Measurements from ENCODE around the gene DIDO1. TPM values are rescaled to one million over a fixed set of nuclear protein-coding genes. Genes with fewer than 3 reads are reported as not detected.

Gene DIDO1
- total and polyA plus RNA-seq, 2 of the 4 experiments (the other 2 are of a cell fraction) = 21.8 to 28.1 TPM

- no peak overlapping the region for H3K4me3 ChIP-seq (ENCODE audit: insufficient read depth, low read depth, low read length)
- H3K36me3 ChIP-seq (ENCODE audit: control insufficient read depth, insufficient read depth, low read length) = no peaks in the 10 kb centered on the region
- H2BK20ac ChIP-seq (ENCODE audit: low read depth, low read length) = no peak overlapping the region
- no peak overlapping the region for H3K4me2 ChIP-seq (ENCODE audit: low read depth, low read length)
- TF ChIP-seq POLR2A (IDR thresholded peaks at IDR 0.05; ENCODE audit: low read depth, low read length) = no peak
- no peak for TF ChIP-seq MAZ (IDR thresholded peaks at IDR 0.05; ENCODE audit: borderline replicate concordance, low read depth, low read length)
- TF ChIP-seq BHLHE40 (IDR thresholded peaks at IDR 0.05; ENCODE audit: low read depth, low read length) = no peak
- no peak for TF ChIP-seq CHD1 (IDR thresholded peaks at IDR 0.05; ENCODE audit: low read depth, low read length)
- TF ChIP-seq RAD21 (IDR thresholded peaks at IDR 0.05; ENCODE audit: low read length) = no peak
- TF ChIP-seq CEBPB (IDR thresholded peaks at IDR 0.05; ENCODE audit: low read depth, low read length) = no peak
- TF ChIP-seq RFX5 (IDR thresholded peaks at IDR 0.05; ENCODE audit: low read depth, low read length) = no peak
- TF ChIP-seq MXI1 (IDR thresholded peaks at IDR 0.05; ENCODE audit: borderline replicate concordance, low read depth, low read length) = no peak
- TF ChIP-seq, protein P1, sequence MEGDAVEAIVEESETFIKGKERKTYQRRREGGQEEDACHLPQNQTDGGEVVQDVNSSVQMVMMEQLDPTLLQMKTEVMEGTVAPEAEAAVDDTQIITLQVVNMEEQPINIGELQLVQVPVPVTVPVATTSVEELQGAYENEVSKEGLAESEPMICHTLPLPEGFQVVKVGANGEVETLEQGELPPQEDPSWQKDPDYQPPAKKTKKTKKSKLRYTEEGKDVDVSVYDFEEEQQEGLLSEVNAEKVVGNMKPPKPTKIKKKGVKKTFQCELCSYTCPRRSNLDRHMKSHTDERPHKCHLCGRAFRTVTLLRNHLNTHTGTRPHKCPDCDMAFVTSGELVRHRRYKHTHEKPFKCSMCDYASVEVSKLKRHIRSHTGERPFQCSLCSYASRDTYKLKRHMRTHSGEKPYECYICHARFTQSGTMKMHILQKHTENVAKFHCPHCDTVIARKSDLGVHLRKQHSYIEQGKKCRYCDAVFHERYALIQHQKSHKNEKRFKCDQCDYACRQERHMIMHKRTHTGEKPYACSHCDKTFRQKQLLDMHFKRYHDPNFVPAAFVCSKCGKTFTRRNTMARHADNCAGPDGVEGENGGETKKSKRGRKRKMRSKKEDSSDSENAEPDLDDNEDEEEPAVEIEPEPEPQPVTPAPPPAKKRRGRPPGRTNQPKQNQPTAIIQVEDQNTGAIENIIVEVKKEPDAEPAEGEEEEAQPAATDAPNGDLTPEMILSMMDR (conservative IDR thresholded peaks at IDR 0.05; ENCODE audit: low read depth, low read length) = no peak
- no peak for TF ChIP-seq RCOR1 (IDR thresholded peaks at IDR 0.05; ENCODE audit: insufficient replicate concordance, low read length)
- TF ChIP-seq SMC3 (IDR thresholded peaks at IDR 0.05; ENCODE audit: low read depth, low read length) = no peak
- TF ChIP-seq, protein P2, sequence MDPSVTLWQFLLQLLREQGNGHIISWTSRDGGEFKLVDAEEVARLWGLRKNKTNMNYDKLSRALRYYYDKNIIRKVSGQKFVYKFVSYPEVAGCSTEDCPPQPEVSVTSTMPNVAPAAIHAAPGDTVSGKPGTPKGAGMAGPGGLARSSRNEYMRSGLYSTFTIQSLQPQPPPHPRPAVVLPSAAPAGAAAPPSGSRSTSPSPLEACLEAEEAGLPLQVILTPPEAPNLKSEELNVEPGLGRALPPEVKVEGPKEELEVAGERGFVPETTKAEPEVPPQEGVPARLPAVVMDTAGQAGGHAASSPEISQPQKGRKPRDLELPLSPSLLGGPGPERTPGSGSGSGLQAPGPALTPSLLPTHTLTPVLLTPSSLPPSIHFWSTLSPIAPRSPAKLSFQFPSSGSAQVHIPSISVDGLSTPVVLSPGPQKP (IDR thresholded peaks at IDR 0.05; ENCODE audit: borderline replicate concordance, low read depth, low read length) = no peak
- no peak for TF ChIP-seq MAFK (IDR thresholded peaks at IDR 0.05; ENCODE audit: low read depth, low read length)
- TF ChIP-seq USF2 (IDR thresholded peaks at IDR 0.05; ENCODE audit: low read depth, low read length) = no peak
- no peak for TF ChIP-seq FOS (IDR thresholded peaks at IDR 0.05; ENCODE audit: low read depth, low read length)
- no peak overlapping the region for H3K14ac ChIP-seq (replicated peaks; ENCODE audit: low read depth, low read length)
- H3K9me3 ChIP-seq (ENCODE audit: control insufficient read depth, insufficient read depth, low read length) = no peaks in the 10 kb centered on the region
- ChIA-PET CTCF (no interaction called here), POLR2A (ENCODE audit: unreplicated experiment) (no interaction called here)
- dilution Hi-C loops (cut with HindIII; ENCODE audit: low sequenced_read_pairs, unreplicated experiment) = no loop called here
- H2AK9ac ChIP-seq (replicated peaks; ENCODE audit: low read depth, low read length, poor library complexity) = no peak overlapping the region
- H3K18ac ChIP-seq (ENCODE audit: low read depth, low read length) = no peak overlapping the region
- H3K4me1 ChIP-seq (ENCODE audit: control insufficient read depth, insufficient read depth, low read length) = peaks cover 3% of the 10 kb centered on the region; the same call in 1 of the 2 replicates
- no TSS peak for BruUV-seq (replicated peaks)
- no peak overlapping the region for H2BK15ac ChIP-seq (ENCODE audit: low read depth, low read length)
- ATAC-seq (ENCODE audit: low read depth) = no peak
- no peak overlapping the region for H3K27ac ChIP-seq (ENCODE audit: insufficient read depth, low read length)
- H3K9me1 ChIP-seq (ENCODE audit: insufficient read depth, low read length) = no peaks in the 10 kb centered on the region; the same call in 1 of the 2 replicates
- no peak overlapping the region for H4K5ac ChIP-seq (ENCODE audit: low read depth, low read length)
- H2AFZ ChIP-seq (replicated peaks; ENCODE audit: low read length, poor library complexity) = no peak overlapping the region
- H3K4ac ChIP-seq (ENCODE audit: low read depth, low read length) = no peak overlapping the region
- WGBS, 2 experiments (ENCODE audit: extremely low coverage in 2 of 2, insufficient read length in 1 of 2) = 50% methylated on average over 3 of the region's 14 CpGs; no CpG with 5 or more reads in 1 of the 2 experiments
- intact Hi-C loops (cut with micrococcal nuclease) = no loop called here
- no peak overlapping the region for H2BK120ac ChIP-seq (ENCODE audit: low read depth, low read length)
- no peak for DNase-seq
- H4K8ac ChIP-seq (ENCODE audit: low read depth in 2 of 2, low read length in 2 of 2) = no peak overlapping the region
- in situ Hi-C loops (cut with MboI; ENCODE audit: low sequenced_read_pairs) = no loop called here
- no peak overlapping the region for H3K23ac ChIP-seq (ENCODE audit: low read depth, low read length)
- no peak overlapping the region for H3K9ac ChIP-seq (ENCODE audit: low read depth, low read length)
- H3K27me3 ChIP-seq (ENCODE audit: control insufficient read depth, insufficient read depth, low read length) = no peaks in the 10 kb centered on the region; the same call in 1 of the 2 replicates
- no peak overlapping the region for H2BK5ac ChIP-seq (ENCODE audit: low read depth, low read length, poor library complexity, severe bottlenecking)
- no peak overlapping the region for H2AK5ac ChIP-seq (ENCODE audit: low read depth, low read length)
- H4K20me1 ChIP-seq (ENCODE audit: insufficient read depth, low read length) = no peaks in the 10 kb centered on the region
- H3K79me1 ChIP-seq (ENCODE audit: low read depth in 1 of 2, low read length in 2 of 2) = no peaks in the 10 kb centered on the region
- no peak overlapping the region for H3K56ac ChIP-seq (ENCODE audit: extremely low read depth, insufficient read depth, low read length)
- no peak overlapping the region for H4K91ac ChIP-seq (ENCODE audit: insufficient read depth, low read depth, low read length)
These were observed 93.3 kb downstream of the DIDO1 start for GRCh38 chr20:62832951-62833391.

Data from IMR-90 (cell line).